CD14-positive monocyte (primary cell): ENCODE results near the gene CEP128. TPM values are rescaled to one million over a fixed set of nuclear protein-coding genes. Genes with fewer than 3 reads are reported as not detected.

Experiments used
- DNase-seq, 3 donors: peaks; one replicate each; pipeline ENCODE4 v3.0.0-alpha.2; 2011 to 2022
- H2AFZ ChIP-seq: 2 replicates; pipeline ENCODE4 v1.6.0; 2012; ENCODE audit warnings: mild to moderate bottlenecking, low read depth, low read length, inconsistent platforms; ENCODE audit not compliant: insufficient read depth, poor library complexity, severe bottlenecking
- H3K27ac ChIP-seq, 2 donors: 1 replicate in 1 of 2; 2 replicates in 1 of 2; pipeline ENCODE4 v1.5.1; 2012 to 2013; ENCODE audit warnings: low read length in 2 of 2, control low read depth in 1 of 2, inconsistent platforms in 1 of 2, low read depth in 1 of 2, mild to moderate bottlenecking in 1 of 2
- H3K27me3 ChIP-seq, 2 donors: one replicate each; pipeline versions ENCODE4 v1.6.0 to v1.6.1; 2011 to 2013; ENCODE audit warnings: low read length in 2 of 2; ENCODE audit not compliant: control insufficient read depth in 2 of 2, insufficient read depth in 2 of 2
- H3K36me3 ChIP-seq, 2 donors: replicated peaks in 1 of 2; 1 replicate in 1 of 2; 2 replicates in 1 of 2; pipeline versions ENCODE4 v1.5.1 to v1.6.1; 2012 to 2013; ENCODE audit warnings: low read length in 2 of 2, control low read depth in 1 of 2, inconsistent platforms in 1 of 2, mild to moderate bottlenecking in 1 of 2; ENCODE audit not compliant: insufficient read depth in 2 of 2, control insufficient read depth in 1 of 2
- H3K4me1 ChIP-seq, 2 donors: 1 replicate in 1 of 2; 2 replicates in 1 of 2; pipeline versions ENCODE4 v1.5.1 to v1.6.1; 2012 to 2013; ENCODE audit warnings: low read length in 2 of 2, control low read depth in 1 of 2, inconsistent platforms in 1 of 2, mild to moderate bottlenecking in 1 of 2, moderate library complexity in 1 of 2; ENCODE audit not compliant: insufficient read depth in 2 of 2, control insufficient read depth in 1 of 2
- H3K4me2 ChIP-seq: replicated peaks from 2 replicates; pipeline ENCODE3; 2012; ENCODE audit warnings: low read length, moderate library complexity, mild to moderate bottlenecking; ENCODE audit not compliant: poor library complexity, severe bottlenecking; ENCODE audit errors: extremely low read depth
- H3K4me3 ChIP-seq, 3 experiments: fragments of 200-600 bp in 1 of 3; sonication (generic) in 1 of 3; replicated peaks in 1 of 3; 1 replicate in 2 of 3; 2 replicates in 1 of 3; pipeline ENCODE4 v1.5.1; 2011 to 2013; ENCODE audit warnings: low read length in 3 of 3, mild to moderate bottlenecking in 3 of 3, control low read depth in 2 of 3, low read depth in 2 of 3, inconsistent platforms in 1 of 3, moderate library complexity in 1 of 3
- H3K79me2 ChIP-seq: 2 replicates; pipeline ENCODE4 v1.6.0; 2012; ENCODE audit warnings: mild to moderate bottlenecking, control low read depth, inconsistent platforms, low read length, moderate library complexity; ENCODE audit not compliant: insufficient read depth
- H3K9ac ChIP-seq: 2 replicates; pipeline ENCODE4 v1.6.0; 2017; ENCODE audit warnings: low read length, mild to moderate bottlenecking; ENCODE audit not compliant: insufficient read depth, poor library complexity, severe bottlenecking
- H3K9me3 ChIP-seq, 2 donors: replicated peaks in 1 of 2; 1 replicate in 1 of 2; 2 replicates in 1 of 2; pipeline versions ENCODE4 v1.5.1 to v1.6.1; 2012 to 2013; ENCODE audit warnings: low read length in 2 of 2, control low read depth in 1 of 2; ENCODE audit not compliant: control insufficient read depth in 1 of 2, insufficient read depth in 1 of 2
- H4K20me1 ChIP-seq: 2 replicates; pipeline ENCODE4 v1.6.0; 2012; ENCODE audit warnings: mild to moderate bottlenecking, low read length, control low read depth, moderate library complexity; ENCODE audit not compliant: insufficient read depth
- H3K27ac Mint-ChIP-seq, 7 donors: one replicate each; pipeline ENCODE4 v1.8.0; 2020; ENCODE audit warnings: mild to moderate bottlenecking in 7 of 7, mixed read lengths in 7 of 7, moderate library complexity in 6 of 7, inconsistent platforms in 2 of 7
- H3K27me3 Mint-ChIP-seq, 3 donors: one replicate each; pipeline ENCODE4 v1.8.0; 2021 to 2022; ENCODE audit warnings: low read depth in 3 of 3, mild to moderate bottlenecking in 3 of 3, mixed read lengths in 3 of 3, moderate library complexity in 3 of 3, inconsistent platforms in 1 of 3
- H3K36me3 Mint-ChIP-seq, 2 donors: one replicate each; pipeline ENCODE4 v1.8.0; 2020; ENCODE audit warnings: mixed read lengths in 2 of 2, inconsistent platforms in 1 of 2, mild to moderate bottlenecking in 1 of 2
- H3K4me1 Mint-ChIP-seq: one replicate; pipeline ENCODE4 v1.8.0; 2020; ENCODE audit warnings: mild to moderate bottlenecking, mixed read lengths
- H3K4me3 Mint-ChIP-seq, 2 donors: one replicate each; pipeline ENCODE4 v1.8.0; 2020; ENCODE audit warnings: mild to moderate bottlenecking in 2 of 2, mixed read lengths in 2 of 2, moderate library complexity in 1 of 2
- H3K9me3 Mint-ChIP-seq, 7 donors: one replicate each; pipeline ENCODE4 v1.8.0; 2020 to 2022; ENCODE audit warnings: mixed read lengths in 7 of 7, mild to moderate bottlenecking in 6 of 7, moderate library complexity in 6 of 7, inconsistent platforms in 2 of 7
- CTCF ChIP-seq: fragments of 200-600 bp; IDR thresholded peaks from one replicate; pipeline ENCODE4 v1.8.0; 2022; ENCODE audit warnings: antibody characterized with exemption, mild to moderate bottlenecking
- WGBS: methylation state at CpG from one replicate; pipeline ENCODE4 v1.1.5; 2013; ENCODE audit warnings: missing lambda C conversion rate; ENCODE audit not compliant: insufficient coverage; 5-methylcytosine and 5-hydroxymethylcytosine counted together
- intact Hi-C, 2 donors: fragments of 100-400 bp; cut with micrococcal nuclease; formaldehyde crosslinking; loops; one replicate each; pipeline versions ENCODE4 v1.15.0 to v1.15.1; 2023
- polyA plus RNA-seq, 3 donors: library from polyadenylated mRNA; depleted of rRNA in 1 of 3; unstranded in 2 of 3; stranded (reverse) in 1 of 3; fragments of 300-500 nt in 2 of 3; fragments of >200 nt in 1 of 3; fragmentation: Illumina TruSeq in 2 of 3; gene quantifications; 1 replicate in 2 of 3; 2 replicates in 1 of 3; pipeline ENCODE4 v1.2.3, GENCODE V29; 2012 to 2021

Gene CEP128
- polyA plus RNA-seq, 3 donors: 0.41 to 0.88 (median 0.62) TPM

GRCh38 chr14:80906946-80907345, 34.6 kb downstream of the CEP128 start:
- H3K36me3 Mint-ChIP-seq: peaks cover 37 to 52% of the 10 kb centered on the region in 2 donors
- H3K4me3 Mint-ChIP-seq: no peak overlapping the region
- Histone ChIP-seq H3K27ac (no peak overlapping the region), H3K9me3 (no peaks in the 10 kb centered on the region), H3K9ac (no peak overlapping the region), H3K4me1 (no peaks in the 10 kb centered on the region), H4K20me1 (no peaks in the 10 kb centered on the region), H3K36me3 (peaks cover 0 to 50% of the 10 kb centered on the region in 2 donors), H3K4me2 (no peak overlapping the region), H3K27me3 (no peaks in the 10 kb centered on the region), H3K4me3 (no peak overlapping the region), H2AFZ (no peak overlapping the region), H3K79me2 (no peaks in the 10 kb centered on the region)
- intact Hi-C loops: no loop called here
- WGBS: 100% methylated on average over 2 of the region's 4 CpGs
- DNase-seq: no peak
- H3K27me3 Mint-ChIP-seq: peaks cover 0 to 1% (median 0%) of the 10 kb centered on the region in 3 donors
- no peaks in the 10 kb centered on the region for H3K4me1 Mint-ChIP-seq
- no peak for TF ChIP-seq CTCF
- no peak overlapping the region for H3K27ac Mint-ChIP-seq
- H3K9me3 Mint-ChIP-seq: peaks cover 0 to 3% (median 0%) of the 10 kb centered on the region in 7 donors

DNA sequence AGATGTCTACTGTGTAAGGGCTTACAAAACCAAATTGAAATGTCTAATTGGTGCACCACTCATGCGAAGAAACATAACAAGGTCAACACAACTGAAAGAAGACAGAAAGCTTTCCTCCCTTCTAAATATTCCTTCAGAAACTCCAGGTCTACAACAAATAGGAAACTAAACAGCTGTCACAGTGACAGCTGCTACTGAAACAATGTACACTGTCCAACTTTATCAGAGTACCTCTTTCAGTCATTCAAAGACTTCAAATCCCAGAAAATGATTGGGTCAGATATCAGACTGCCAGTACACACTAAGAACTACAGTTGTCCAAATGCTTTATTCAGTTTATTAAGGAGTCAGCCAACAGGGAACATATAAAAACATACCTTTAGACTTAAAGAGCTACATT, 35.2 kb downstream of the CEP128 start:
- Mint-ChIP-seq H3K4me3 (no peak overlapping the region), H3K36me3 (peaks cover 32 to 52% of the 10 kb centered on the region in 2 donors), H3K27ac (no peak overlapping the region), H3K9me3 (peaks cover 0 to 3% (median 0%) of the 10 kb centered on the region in 7 donors), H3K27me3 (no peaks in the 10 kb centered on the region), H3K4me1 (no peaks in the 10 kb centered on the region)
- Histone ChIP-seq H3K4me3 (no peak overlapping the region), H2AFZ (no peak overlapping the region), H3K79me2 (no peaks in the 10 kb centered on the region), H4K20me1 (no peaks in the 10 kb centered on the region), H3K27me3 (no peaks in the 10 kb centered on the region), H3K9ac (no peak overlapping the region), H3K27ac (no peak overlapping the region), H3K36me3 (peaks cover 0 to 56% of the 10 kb centered on the region in 2 donors), H3K9me3 (no peaks in the 10 kb centered on the region), H3K4me1 (no peaks in the 10 kb centered on the region), H3K4me2 (no peak overlapping the region)
- DNase-seq: no peak
- WGBS: no CpG with 5 or more reads among the region's 1 CpG
- TF ChIP-seq CTCF: no peak
- intact Hi-C loops: no loop called here
